Esophagus squamous epithelium (tissue), 4 donors: ENCODE data around the gene PLEKHO1.

Source experiments
- CTCF ChIP-seq, 6 experiments: fragments of 450-650 bp in 4 of 6; fragments of 200-600 bp in 2 of 6; sonication (generic) in 2 of 6; IDR thresholded peaks; one replicate each; pipeline ENCODE4 v1.5.1; 2016 to 2019; ENCODE audit warnings: antibody characterized with exemption in 6 of 6, mild to moderate bottlenecking in 4 of 6, moderate library complexity in 4 of 6
- POLR2A ChIP-seq, 4 donors: fragments of 450-650 bp; IDR thresholded peaks; one replicate each; pipeline ENCODE4 v1.6.1; 2017; ENCODE audit warnings: antibody characterized with exemption in 4 of 4, mild to moderate bottlenecking in 4 of 4, moderate library complexity in 3 of 4

- no peak for TF ChIP-seq CTCF (IDR thresholded peaks at IDR 0.05)
- no peak for TF ChIP-seq POLR2A (IDR thresholded peaks at IDR 0.05)
Measured at GRCh38 chr1:150121236-150121862, 28.4 kb upstream of the PLEKHO1 start.
